BLaER1 (cell line): ENCODE data around the gene PTPN4.
"Not testable (repeated sequence)": the region's sequence is repeated elsewhere in the genome, so short reads cannot be mapped to it uniquely, and the experiment has no call there.

Source experiments
- H3K27ac ChIP-seq: shearing (Covaris generic); formaldehyde crosslinking; 2 replicates; pipeline ENCODE4 v1.8.1; 2022
- H3K27me3 ChIP-seq: shearing (Covaris generic); formaldehyde crosslinking; 2 replicates; pipeline ENCODE4 v1.8.1; 2022
- H3K36me3 ChIP-seq: shearing (Covaris generic); formaldehyde crosslinking; 2 replicates; pipeline ENCODE4 v1.8.1; 2022
- H3K4me1 ChIP-seq: shearing (Covaris generic); formaldehyde crosslinking; 2 replicates; pipeline ENCODE4 v1.8.1; 2022
- H3K4me2 ChIP-seq: shearing (Covaris generic); formaldehyde crosslinking; 2 replicates; pipeline ENCODE4 v1.8.1; 2022
- H3K4me3 ChIP-seq: shearing (Covaris generic); formaldehyde crosslinking; 2 replicates; pipeline ENCODE4 v1.8.1; 2022
- H3K9ac ChIP-seq: shearing (Covaris generic); formaldehyde crosslinking; 2 replicates; pipeline ENCODE4 v1.8.1; 2022
- H3K9me3 ChIP-seq: shearing (Covaris generic); formaldehyde crosslinking; 2 replicates; pipeline ENCODE4 v1.8.1; 2022
- H4K20me1 ChIP-seq: shearing (Covaris generic); formaldehyde crosslinking; 2 replicates; pipeline ENCODE4 v1.8.1; 2022
- Cebpa-rat ChIP-seq: shearing (Covaris generic); IDR thresholded peaks from 2 replicates; pipeline ENCODE4 v1.8.1; 2022

PTPN4 gene

DNA sequence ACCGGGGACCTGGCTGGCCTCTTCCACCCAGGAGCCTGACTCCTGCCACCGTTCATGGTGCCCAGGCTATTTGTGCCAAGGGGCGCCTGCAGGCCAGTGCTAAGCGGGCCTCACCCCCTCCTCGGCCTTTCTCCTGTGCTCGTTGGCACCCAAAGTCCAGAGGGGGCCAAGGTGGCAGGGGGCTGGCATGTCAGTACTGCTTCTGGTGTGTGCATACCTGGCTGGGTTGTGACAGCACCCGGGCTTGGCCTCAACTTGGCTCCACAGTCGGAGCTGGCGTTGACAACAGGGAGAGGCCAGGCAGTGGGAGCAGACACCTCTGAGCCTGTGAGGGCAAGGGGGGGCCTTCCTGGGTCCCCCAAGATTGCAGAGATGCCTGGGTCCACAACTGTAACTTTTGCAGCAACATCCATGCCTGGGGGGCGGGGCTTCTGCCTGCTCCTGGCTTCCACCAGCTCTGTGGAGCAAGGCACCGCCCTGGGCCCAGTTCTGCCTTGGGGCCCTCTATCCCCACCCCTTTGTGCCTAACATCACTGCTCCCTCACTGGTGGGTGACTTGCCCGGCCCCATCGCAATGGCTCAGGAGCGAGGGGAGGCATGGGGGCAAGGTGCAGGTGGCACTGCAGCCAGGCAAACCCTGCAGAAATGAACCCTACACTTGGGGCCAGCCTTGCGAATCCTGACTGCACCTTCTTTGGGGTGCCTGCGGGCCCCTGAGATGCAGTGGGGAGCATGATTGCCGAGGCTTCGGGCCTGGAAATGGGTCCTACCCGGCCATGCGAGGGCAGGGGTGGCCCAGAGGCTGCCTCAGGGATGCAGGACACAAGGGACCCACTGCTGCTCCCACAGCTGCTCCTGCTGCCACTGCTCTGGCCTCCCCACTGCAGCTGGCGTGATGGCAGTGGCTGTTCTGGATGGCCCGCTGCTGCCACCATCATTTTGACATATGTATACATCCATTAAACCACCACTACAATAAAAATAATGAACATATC lies 35.9 kb downstream of the PTPN4 start:
- H3K9me3 ChIP-seq: peaks cover 59% of the 10 kb centered on the region
- H4K20me1 ChIP-seq: peaks cover 14% of the 10 kb centered on the region; the same call in 1 of the 2 replicates
- H3K36me3 ChIP-seq: peaks cover 52% of the 10 kb centered on the region
- H3K9ac ChIP-seq: no peak overlapping the region
- H3K4me1 ChIP-seq: no peaks in the 10 kb centered on the region
- H3K4me3 ChIP-seq: no peak overlapping the region
- no peak overlapping the region for H3K4me2 ChIP-seq
- H3K27me3 ChIP-seq: no peaks in the 10 kb centered on the region
- H3K27ac ChIP-seq: no peak overlapping the region
- no peak for TF ChIP-seq Cebpa-rat

DNA sequence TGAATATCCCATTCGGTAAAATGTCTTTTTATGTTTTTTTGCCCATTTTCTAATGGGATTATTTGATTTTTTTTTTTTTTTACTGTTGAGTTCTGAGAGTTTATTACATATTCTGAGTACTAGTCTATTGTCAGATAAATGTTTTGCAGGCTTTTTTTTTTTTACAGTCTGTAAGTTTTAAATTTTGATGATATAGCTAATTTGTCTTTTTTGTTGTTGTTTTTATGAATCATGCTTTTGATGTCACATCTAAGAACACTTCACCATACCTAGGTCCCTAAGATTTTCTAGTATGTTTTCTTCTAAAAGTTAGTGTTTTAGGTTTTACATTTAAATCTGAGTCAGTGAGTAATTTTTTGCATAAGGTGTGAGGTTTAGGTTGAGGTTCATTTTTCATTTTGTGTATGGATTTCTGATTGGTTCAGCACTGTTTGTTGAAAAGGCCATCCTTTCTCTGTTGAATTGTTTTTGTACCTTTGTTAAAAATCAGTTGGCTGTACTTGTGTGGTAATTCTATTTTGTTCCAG lies 40.7 kb downstream of the PTPN4 start:
- Histone ChIP-seq H3K9me3 (peaks cover 57% of the 10 kb centered on the region), H3K27ac (no peak overlapping the region), H3K4me3 (no peak overlapping the region), H3K36me3 (peaks cover 17% of the 10 kb centered on the region), H3K4me2 (no peak overlapping the region), H3K4me1 (no peaks in the 10 kb centered on the region), H3K9ac (no peak overlapping the region), H3K27me3 (no peaks in the 10 kb centered on the region), H4K20me1 (peaks cover 9% of the 10 kb centered on the region; the same call in 1 of the 2 replicates)
- no peak for TF ChIP-seq Cebpa-rat

DNA sequence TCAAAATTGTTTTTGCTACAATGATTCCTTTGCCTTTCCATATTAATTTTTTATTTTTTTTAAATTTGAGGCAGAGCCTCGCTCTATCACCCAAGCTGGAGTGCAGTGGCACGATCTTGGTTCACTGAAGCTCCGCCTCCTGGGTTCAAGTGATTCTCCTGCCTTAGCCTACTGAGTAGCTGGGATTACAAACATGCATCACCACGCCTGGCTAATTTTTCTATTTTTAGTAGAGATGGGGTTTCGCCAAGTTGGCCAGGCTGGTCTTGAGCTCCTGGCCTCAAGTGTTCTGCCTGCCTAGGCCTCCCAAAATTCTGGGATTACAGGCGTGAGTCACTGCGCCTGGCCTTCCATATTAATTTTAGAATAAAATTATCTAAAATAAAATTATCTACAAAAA lies 41.3 kb downstream of the PTPN4 start:
- no peak overlapping the region for H3K27ac ChIP-seq
- H3K36me3 ChIP-seq: peaks cover 17% of the 10 kb centered on the region
- H3K9me3 ChIP-seq: peaks cover 57% of the 10 kb centered on the region
- H3K27me3 ChIP-seq: no peaks in the 10 kb centered on the region
- no peak for TF ChIP-seq Cebpa-rat
- no peak overlapping the region for H3K9ac ChIP-seq
- H3K4me3 ChIP-seq: no peak overlapping the region
- no peak overlapping the region for H3K4me2 ChIP-seq
- H3K4me1 ChIP-seq: no peaks in the 10 kb centered on the region
- peaks cover 3% of the 10 kb centered on the region; the same call in 1 of the 2 replicates for H4K20me1 ChIP-seq

DNA sequence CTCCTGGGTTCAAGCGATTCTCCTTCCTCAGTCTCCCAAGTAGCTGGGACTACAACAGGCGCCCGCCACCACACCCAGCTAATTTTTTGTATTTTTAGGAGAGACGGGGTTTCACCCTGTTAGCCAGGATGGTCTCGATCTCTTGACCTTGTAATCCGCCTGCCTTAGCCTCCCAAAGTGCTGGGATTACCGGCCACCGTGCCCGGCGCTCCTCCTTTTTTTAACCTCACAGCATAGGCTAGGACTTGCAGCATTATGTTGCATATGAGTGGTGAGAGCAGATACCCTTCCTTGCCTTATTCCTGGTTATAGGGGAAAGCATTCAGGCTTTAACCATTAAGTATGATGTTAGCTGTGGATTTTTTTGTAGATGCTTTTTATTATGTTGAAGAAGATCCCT lies 42.3 kb downstream of the PTPN4 start:
- H4K20me1 ChIP-seq, H3K9ac ChIP-seq, H3K4me3 ChIP-seq, H3K4me2 ChIP-seq, H3K27ac ChIP-seq, H3K27me3 ChIP-seq, H3K4me1 ChIP-seq: not testable (repeated sequence)
- Histone ChIP-seq H3K36me3 (peaks cover 18% of the 10 kb centered on the region; the same call in 1 of the 2 replicates), H3K9me3 (peaks cover 62% of the 10 kb centered on the region)

DNA sequence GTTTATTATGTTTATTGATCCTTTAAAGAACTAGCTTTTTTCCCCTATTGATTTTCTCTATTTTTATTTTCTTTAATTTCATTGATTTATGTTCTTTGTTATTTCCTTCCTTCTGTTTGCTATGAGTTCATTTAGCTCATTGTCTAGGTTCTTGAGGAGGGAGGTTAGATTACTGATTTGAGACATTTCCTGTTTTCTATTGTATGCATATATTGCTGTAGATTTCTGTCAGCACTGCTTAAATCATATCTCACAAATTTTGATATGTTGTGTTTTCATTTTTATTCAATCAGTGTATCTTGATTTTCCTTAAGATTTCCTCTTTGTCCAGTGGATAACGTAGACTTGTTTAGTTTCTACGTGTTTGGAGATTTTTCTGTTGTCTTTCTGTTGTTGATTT lies 43.4 kb downstream of the PTPN4 start:
- no peak overlapping the region for H3K4me2 ChIP-seq
- TF ChIP-seq Cebpa-rat: no peak
- H3K36me3 ChIP-seq: peaks cover 18% of the 10 kb centered on the region; the same call in 1 of the 2 replicates
- no peaks in the 10 kb centered on the region for H3K27me3 ChIP-seq
- H3K4me1 ChIP-seq: no peaks in the 10 kb centered on the region
- no peak overlapping the region for H3K4me3 ChIP-seq
- peaks cover 61% of the 10 kb centered on the region for H3K9me3 ChIP-seq
- H4K20me1 ChIP-seq: no peaks in the 10 kb centered on the region
- H3K27ac ChIP-seq: no peak overlapping the region
- no peak overlapping the region for H3K9ac ChIP-seq

DNA sequence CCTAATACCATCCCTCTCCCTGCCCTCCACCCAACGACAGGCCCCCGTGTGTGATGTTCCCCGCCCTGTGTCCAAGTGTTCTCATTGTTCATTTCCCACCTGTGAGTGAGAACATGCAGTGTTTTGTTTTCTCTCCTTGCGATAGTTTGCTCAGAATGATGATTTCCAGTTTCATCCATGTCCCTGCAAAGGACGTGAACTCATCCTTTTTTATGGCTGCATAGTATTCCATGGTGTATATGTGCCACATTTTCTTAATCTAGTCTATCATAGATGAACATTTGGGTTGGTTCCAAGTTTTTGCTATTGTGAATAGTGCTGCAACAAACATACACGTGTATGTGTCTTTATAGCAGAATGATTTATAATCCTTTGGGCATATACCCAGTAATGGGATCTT lies 44.7 kb downstream of the PTPN4 start:
- H3K36me3 ChIP-seq: peaks cover 18% of the 10 kb centered on the region; the same call in 1 of the 2 replicates
- not testable (repeated sequence) for H3K4me1 ChIP-seq, H3K4me3 ChIP-seq, H3K27me3 ChIP-seq, H4K20me1 ChIP-seq, H3K9ac ChIP-seq, H3K27ac ChIP-seq, H3K4me2 ChIP-seq
- H3K9me3 ChIP-seq: peaks cover 60% of the 10 kb centered on the region

DNA sequence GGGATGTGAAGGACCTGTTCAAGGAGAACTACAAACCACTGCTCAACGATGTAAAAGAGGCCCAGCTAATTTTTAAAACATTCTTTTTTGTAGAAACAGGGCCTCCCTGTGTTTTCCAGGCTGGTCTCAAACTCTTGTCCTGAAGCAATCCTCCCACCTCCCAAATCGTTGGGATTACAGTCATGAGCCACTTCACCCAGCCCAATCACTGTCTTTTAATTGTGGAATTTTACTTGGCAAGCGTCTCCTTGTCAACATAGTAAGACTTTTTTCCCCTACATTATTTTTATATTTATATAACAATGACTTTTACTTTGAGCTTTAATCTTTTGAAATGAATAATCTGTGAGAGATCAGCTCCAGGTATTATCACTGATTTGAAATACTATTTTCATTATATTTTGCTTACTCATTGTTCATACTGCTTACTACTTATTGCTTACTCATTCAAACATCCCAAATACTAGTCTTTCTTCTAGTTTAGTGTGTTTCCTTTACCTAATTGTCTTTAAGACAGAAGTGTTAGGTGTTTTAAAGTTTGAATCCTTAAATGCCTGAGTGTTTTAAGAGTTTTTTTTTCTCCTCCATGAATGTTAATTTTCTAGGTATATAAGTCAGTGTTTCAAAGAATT lies 48.9 kb downstream of the PTPN4 start:
- H3K27ac ChIP-seq: no peak overlapping the region
- no peaks in the 10 kb centered on the region for H3K4me1 ChIP-seq
- peaks cover 30% of the 10 kb centered on the region for H3K9me3 ChIP-seq
- no peak overlapping the region for H3K4me3 ChIP-seq
- TF ChIP-seq Cebpa-rat: no peak
- H4K20me1 ChIP-seq: no peaks in the 10 kb centered on the region
- no peaks in the 10 kb centered on the region for H3K27me3 ChIP-seq
- H3K4me2 ChIP-seq: no peak overlapping the region
- H3K36me3 ChIP-seq: peaks cover 36% of the 10 kb centered on the region
- H3K9ac ChIP-seq: no peak overlapping the region

DNA sequence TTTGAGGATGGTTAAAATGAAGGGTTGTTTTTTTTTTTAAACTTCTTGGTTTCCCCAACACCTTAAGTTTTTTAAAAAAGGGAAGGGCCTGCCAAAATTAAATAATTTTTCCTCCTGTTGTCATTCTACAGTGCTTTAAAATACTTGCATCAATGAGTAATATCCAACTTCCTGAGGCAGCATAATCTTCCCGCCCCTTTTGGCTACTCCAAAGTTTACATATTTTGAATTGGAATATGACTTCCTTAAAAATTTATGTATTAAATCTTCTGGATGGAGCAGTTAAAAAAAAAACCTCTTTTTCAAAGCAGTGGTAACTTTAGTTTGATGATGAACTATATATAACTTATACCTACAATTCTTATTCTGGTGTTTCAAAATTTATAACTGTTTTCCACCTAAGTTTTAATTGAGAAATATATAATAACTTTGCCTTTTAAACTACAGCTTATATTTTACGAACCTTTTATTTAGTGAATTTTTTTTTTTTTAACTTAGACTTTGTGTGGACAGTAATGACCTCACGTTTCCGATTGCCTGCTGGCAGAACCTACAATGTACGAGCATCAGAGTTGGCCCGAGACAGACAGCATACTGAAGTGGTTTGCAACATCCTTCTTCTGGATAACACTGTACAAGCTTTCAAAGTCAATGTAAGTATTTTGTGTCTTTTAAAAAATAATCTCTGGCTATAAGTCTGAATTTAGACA lies 49.8 kb downstream of the PTPN4 start:
- Histone ChIP-seq H3K9ac (no peak overlapping the region), H3K27ac (no peak overlapping the region), H4K20me1 (no peaks in the 10 kb centered on the region), H3K4me2 (no peak overlapping the region), H3K9me3 (peaks cover 22% of the 10 kb centered on the region), H3K4me1 (no peaks in the 10 kb centered on the region), H3K4me3 (no peak overlapping the region), H3K27me3 (no peaks in the 10 kb centered on the region), H3K36me3 (peaks cover 33% of the 10 kb centered on the region)
- no peak for TF ChIP-seq Cebpa-rat

DNA sequence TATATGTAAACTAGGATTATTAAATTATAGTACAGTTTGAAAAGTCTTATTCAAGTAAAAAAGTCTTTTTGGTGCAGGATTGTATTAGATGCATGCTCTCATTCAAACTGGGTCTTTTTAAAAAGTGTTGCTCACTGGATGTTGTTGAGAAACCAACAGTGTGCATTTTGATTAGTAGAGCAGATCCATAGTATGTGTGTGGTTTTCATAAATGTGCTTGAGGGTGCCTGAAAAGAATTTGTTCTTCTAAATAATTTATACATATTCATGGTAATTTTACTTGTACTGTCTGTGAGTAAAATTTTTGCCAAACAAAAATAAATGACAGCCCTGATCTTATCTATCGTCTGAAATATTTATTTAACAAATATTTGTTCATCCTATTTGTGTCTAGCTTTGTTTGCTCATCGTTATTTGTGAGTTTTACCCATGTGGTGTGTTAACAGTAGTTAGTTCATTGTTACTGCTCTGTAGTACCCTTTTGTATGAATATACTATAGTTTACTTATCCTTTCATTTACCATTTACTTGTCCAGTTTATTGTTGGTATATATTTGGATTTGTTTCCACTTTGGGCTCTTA lies 50.4 kb downstream of the PTPN4 start:
- Histone ChIP-seq H3K9me3 (peaks cover 15% of the 10 kb centered on the region), H4K20me1 (no peaks in the 10 kb centered on the region), H3K27ac (no peak overlapping the region), H3K4me2 (no peak overlapping the region), H3K4me3 (no peak overlapping the region), H3K36me3 (peaks cover 30% of the 10 kb centered on the region), H3K4me1 (no peaks in the 10 kb centered on the region), H3K27me3 (no peaks in the 10 kb centered on the region), H3K9ac (no peak overlapping the region)
- TF ChIP-seq Cebpa-rat: no peak
